ENCODE data around the gene PRR23E. TPM values are rescaled to one million over a fixed set of nuclear protein-coding genes. Genes with fewer than 3 reads are reported as not detected.

PRR23E gene
- total and polyA plus RNA-seq, 2 donors (not counting 3 experiments of a cell fraction or from before 2014, with no cell fraction given): not detected

- no peak for FAIRE-seq
- no peaks in the 10 kb centered on the region for H3K9me1 ChIP-seq (replicated peaks; ENCODE audit: control insufficient read depth, extremely low read depth, insufficient read depth, low read length)
- no peak overlapping the region for H2AFZ ChIP-seq (ENCODE audit: low read depth, low read length)
- BruUV-seq (replicated peaks): no TSS peak
- H3K79me2 ChIP-seq (ENCODE audit: control insufficient read depth, insufficient read depth, low read length): no peaks in the 10 kb centered on the region
- H3K9ac ChIP-seq (replicated peaks; ENCODE audit: extremely low read depth, insufficient read depth, low read length): no peak overlapping the region
- peaks cover 0 to 3% of the 10 kb centered on the region in 2 experiments for H3K27me3 ChIP-seq (ENCODE audit: control insufficient read depth in 2 of 2, insufficient read depth in 2 of 2, low read length in 2 of 2)
- H3K4me3 ChIP-seq (replicated peaks in 1 of 3; ENCODE audit: insufficient read depth in 1 of 3, low read depth in 1 of 3, low read length in 3 of 3): no peak overlapping the region
- POLR2A ChIA-PET: no interaction called here
- intact Hi-C loops (cut with micrococcal nuclease): no loop called here
- dilution Hi-C loops (cut with MboI; ENCODE audit: extremely low pct_ligation_motif_present, low sequenced_read_pairs): no loop called here
- H3K27ac ChIP-seq (ENCODE audit: insufficient read depth, low read depth, low read length): no peak overlapping the region
- no peak overlapping the region for H3K4me2 ChIP-seq (ENCODE audit: insufficient read depth, low read length)
- H3K4me1 ChIP-seq (ENCODE audit: control insufficient read depth, extremely low read depth, insufficient read depth, low read length): no peaks in the 10 kb centered on the region
- no peak for DNase-seq (ENCODE audit: low read depth, low spot score)
- no peaks in the 10 kb centered on the region for H3K9me3 ChIP-seq (replicated peaks; ENCODE audit: control insufficient read depth, insufficient read depth, low read length)
- H3K36me3 ChIP-seq (ENCODE audit: control insufficient read depth in 2 of 2, extremely low read depth in 1 of 2, insufficient read depth in 2 of 2, low read length in 2 of 2): no peaks in the 10 kb centered on the region
- no peaks in the 10 kb centered on the region for H4K20me1 ChIP-seq (replicated peaks; ENCODE audit: control insufficient read depth, extremely low read depth, insufficient read depth, low read length)
- TF ChIP-seq JUN (IDR thresholded peaks at IDR 0.05; ENCODE audit: borderline replicate concordance, insufficient read depth, insufficient read length, low read depth): no peak
- TF ChIP-seq FOS (IDR thresholded peaks at IDR 0.05; ENCODE audit: borderline replicate concordance, insufficient read depth, low read length): no peak
- TF ChIP-seq GATA2 (IDR thresholded peaks at IDR 0.05; ENCODE audit: insufficient read depth, insufficient read length, low read depth, low read length): no peak
- no peak for TF ChIP-seq POLR2AphosphoS5 (IDR thresholded peaks at IDR 0.05; ENCODE audit: insufficient read depth, low read depth, low read length)
- no peak for TF ChIP-seq EZH2 (IDR thresholded peaks at IDR 0.05; ENCODE audit: borderline replicate concordance, low read depth, low read length, severe bottlenecking)
- TF ChIP-seq POLR2A (IDR thresholded peaks at IDR 0.05; ENCODE audit: low read depth, low read length): no peak
- no peak for TF ChIP-seq MYC (IDR thresholded peaks at IDR 0.05; ENCODE audit: low read depth, low read length)
- TF ChIP-seq CTCF (IDR thresholded peaks at IDR 0.05; ENCODE audit: extremely low read depth in 1 of 2, insufficient read depth in 1 of 2, low read depth in 1 of 2, low read length in 2 of 2): no peak
- no peak for TF ChIP-seq MAX (IDR thresholded peaks at IDR 0.05; ENCODE audit: insufficient read depth, insufficient read length)
- CTCF ChIA-PET: no interaction called here
Observed at GRCh38 chr3:127221446-127222035, 28.6 kb downstream of the PRR23E start.

All from endothelial cell of umbilical vein (primary cell).